IPS-NIHi11 (cell line): ENCODE results near the gene CNTD1.

ENCODE experiments used
- DNase-seq: peaks from one replicate; pipeline ENCODE4 v3.0.0; 2012; ENCODE audit warnings: mixed read lengths, low spot score

CNTD1 gene

GRCh38 chr17:42806249-42806648 is 7.6 kb downstream of the CNTD1 start:
- no peak for DNase-seq

GRCh38 chr17:42809250-42809649 is 10.6 kb downstream of the CNTD1 start:
- DNase-seq, result no peak

GRCh38 chr17:42814633-42815399 is 16.2 kb downstream of the CNTD1 start:
- no peak for DNase-seq

- no peak for DNase-seq
These were observed 19.2 kb downstream of the CNTD1 start for GRCh38 chr17:42817866-42818265.

- no peak for DNase-seq
These were observed 19.7 kb downstream of the CNTD1 start for GRCh38 chr17:42818379-42818778.

- peak; percentile 78 for DNase-seq
These were observed 21.4 kb downstream of the CNTD1 start for GRCh38 chr17:42819939-42820535.

GRCh38 chr17:42821176-42821575 is 22.5 kb downstream of the CNTD1 start:
- DNase-seq, result no peak

- DNase-seq, result no peak
These were observed 28.8 kb downstream of the CNTD1 start for GRCh38 chr17:42827472-42827871.

- no peak for DNase-seq
These were observed 32.3 kb downstream of the CNTD1 start for GRCh38 chr17:42830971-42831370.

GRCh38 chr17:42832213-42832933 is 33.7 kb downstream of the CNTD1 start:
- no peak for DNase-seq

- DNase-seq, result peak; percentile 97
These were observed 34.5 kb downstream of the CNTD1 start, which contains the start of gene PSME3 for GRCh38 chr17:42832934-42833766. Gene PSME3 (plus strand): TSS chr17:42833397. CDS start chr17:42833632, 235 bp downstream.

GRCh38 chr17:42833767-42834422 is 35.2 kb downstream of the CNTD1 start:
- DNase-seq, result no peak

GRCh38 chr17:42835732-42836131 is 37.1 kb downstream of the CNTD1 start:
- DNase-seq, result no peak

- DNase-seq, result no peak
These were observed 43.5 kb downstream of the CNTD1 start for GRCh38 chr17:42841975-42842685.

- DNase-seq, result peak; percentile 84
These were observed 44.8 kb downstream of the CNTD1 start for GRCh38 chr17:42843358-42843934.

- no peak for DNase-seq
These were observed 45.6 kb downstream of the CNTD1 start, which contains the start of gene AOC2 for GRCh38 chr17:42844271-42844670. Gene AOC2 (plus strand): TSS chr17:42844580. CDS start chr17:42844627, 47 bp downstream.

GRCh38 chr17:42844761-42845555 is 46.3 kb downstream of the CNTD1 start:
- no peak for DNase-seq

GRCh38 chr17:42845556-42845917 is 46.9 kb downstream of the CNTD1 start:
- DNase-seq, result no peak

GRCh38 chr17:42845918-42846593 is 47.4 kb downstream of the CNTD1 start:
- DNase-seq, result no peak
